AML-193 (cell line): ENCODE results near the gene HECTD4.
A peak's percentile ranks its signal among the peaks of the same experiment; 100 is the strongest.
"Not testable (repeated sequence)": the region's sequence is repeated elsewhere in the genome, so short reads cannot be mapped to it uniquely, and the experiment has no call there.

Source experiments
- DNase-seq, 2 experiments: peaks; one replicate each; lab custom pipeline; 2025; lab: John Stamatoyannopoulos, UW

Gene HECTD4

GRCh38 chr12:112354399-112354798 lies 27.8 kb downstream of the HECTD4 start:
- DNase-seq: no peak

GRCh38 chr12:112353393-112353792 lies 28.8 kb downstream of the HECTD4 start:
- no peak for DNase-seq

- DNase-seq: no peak
Observed at GRCh38 chr12:112352921-112353320, 29.3 kb downstream of the HECTD4 start.

- no peak for DNase-seq
Observed at GRCh38 chr12:112350593-112351592, 31.3 kb downstream of the HECTD4 start.

- DNase-seq: no peak
Observed at GRCh38 chr12:112349431-112349830, 32.8 kb downstream of the HECTD4 start.

- DNase-seq: not testable (repeated sequence)
Observed at GRCh38 chr12:112348926-112349325, 33.3 kb downstream of the HECTD4 start.

GRCh38 chr12:112347581-112347982 lies 34.6 kb downstream of the HECTD4 start:
- no peak for DNase-seq

- no peak for DNase-seq
Observed at GRCh38 chr12:112346194-112346593, 36.0 kb downstream of the HECTD4 start.

- no peak for DNase-seq
Observed at GRCh38 chr12:112344220-112344619, 38.0 kb downstream of the HECTD4 start.

GRCh38 chr12:112342587-112342986 lies 39.6 kb downstream of the HECTD4 start:
- no peak for DNase-seq

- no peak for DNase-seq
Observed at GRCh38 chr12:112341046-112341825, 41.0 kb downstream of the HECTD4 start.

- no peak for DNase-seq
Observed at GRCh38 chr12:112340230-112340629, 42.0 kb downstream of the HECTD4 start.

- DNase-seq: not testable (repeated sequence)
Observed at GRCh38 chr12:112334999-112335398, 47.2 kb downstream of the HECTD4 start.

- no peak for DNase-seq
Observed at GRCh38 chr12:112333019-112333418, 49.2 kb downstream of the HECTD4 start.

- peak; percentile 13 to 17 for DNase-seq
Observed at GRCh38 chr12:112331886-112332285, 50.3 kb downstream of the HECTD4 start.

GRCh38 chr12:112330706-112331105 lies 51.5 kb downstream of the HECTD4 start:
- DNase-seq: no peak

GRCh38 chr12:112328456-112329124 lies 53.6 kb downstream of the HECTD4 start:
- no peak for DNase-seq

GRCh38 chr12:112327209-112327938 lies 54.9 kb downstream of the HECTD4 start:
- DNase-seq: no peak

GRCh38 chr12:112325622-112326207 lies 56.5 kb downstream of the HECTD4 start:
- DNase-seq: no peak

- no peak for DNase-seq
Observed at GRCh38 chr12:112325157-112325556, 57.1 kb downstream of the HECTD4 start.

GRCh38 chr12:112322882-112323547 lies 59.2 kb downstream of the HECTD4 start:
- DNase-seq: no peak
